ENCODE measurements around the gene SLC15A3.

DNA sequence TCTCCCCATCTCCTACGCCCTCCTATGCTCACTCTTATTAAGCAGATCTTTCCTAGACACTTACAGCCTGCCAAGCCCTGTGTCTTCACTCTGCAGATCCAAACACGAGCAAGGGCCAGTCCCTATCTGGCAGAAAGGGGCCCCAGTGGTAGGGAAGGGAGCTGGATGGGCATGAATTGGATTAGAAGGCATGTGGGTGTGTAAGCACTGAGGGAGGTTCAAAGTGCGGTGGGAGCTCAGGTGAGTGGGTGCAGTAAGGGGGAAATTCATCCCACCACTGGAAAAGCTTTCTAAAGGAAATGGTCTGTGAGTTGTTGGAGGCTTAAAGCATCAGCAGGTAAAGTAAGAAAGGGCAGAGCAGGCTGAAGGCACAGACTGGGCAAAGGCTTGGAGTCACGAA is 22.2 kb downstream of the SLC15A3 start:
- no peak for TF ChIP-seq CTCF (IDR thresholded peaks at IDR 0.05)
- TF ChIP-seq POLR2A (IDR thresholded peaks at IDR 0.05; ENCODE audit: low read depth): no peak
- TF ChIP-seq POLR2AphosphoS5 (IDR thresholded peaks at IDR 0.05): no peak
- TF ChIP-seq EP300 (IDR thresholded peaks at IDR 0.05): no peak

All from esophagus muscularis mucosa (tissue), 4 donors.